MM.1S (cell line): ENCODE results near the gene COG5.
A peak's percentile ranks its signal among the peaks of the same experiment; 100 is the strongest.

Experiments used
- DNase-seq: peaks from one replicate; pipeline ENCODE4 v3.0.0-alpha.2; 2015
- H2AFZ ChIP-seq: fragments of 300-600 bp; sonication (generic); 2 replicates; pipeline ENCODE4 v1.6.0; 2016; ENCODE audit warnings: antibody characterized with exemption, low read length
- H3F3A ChIP-seq: fragments of 300-600 bp; sonication (generic); 2 replicates; pipeline ENCODE4 v1.6.1; 2016; ENCODE audit warnings: mild to moderate bottlenecking, antibody characterized with exemption, low read length, moderate library complexity, mixed read lengths; ENCODE audit not compliant: insufficient read depth
- H3K27ac ChIP-seq: fragments of 300-600 bp; sonication (generic); 2 replicates; pipeline ENCODE4 v1.5.1; 2016; ENCODE audit warnings: mild to moderate bottlenecking, low read length
- H3K27me3 ChIP-seq: fragments of 300-600 bp; sonication (generic); replicated peaks from 2 replicates; pipeline ENCODE4 v1.6.0; 2016; ENCODE audit warnings: low read length; ENCODE audit not compliant: insufficient read depth
- H3K36me3 ChIP-seq: fragments of 300-600 bp; sonication (generic); replicated peaks from 2 replicates; pipeline ENCODE4 v1.6.1; 2016; ENCODE audit warnings: mild to moderate bottlenecking, low read length, mixed read lengths; ENCODE audit not compliant: insufficient read depth
- H3K4me1 ChIP-seq: fragments of 300-600 bp; sonication (generic); 2 replicates; pipeline ENCODE4 v1.6.1; 2016; ENCODE audit warnings: low read length, mixed read lengths
- H3K4me2 ChIP-seq: fragments of 300-600 bp; sonication (generic); 2 replicates; pipeline ENCODE4 v1.6.0; 2016; ENCODE audit warnings: low read depth, low read length
- H3K4me3 ChIP-seq: fragments of 300-600 bp; sonication (generic); 2 replicates; pipeline ENCODE4 v1.5.1; 2016; ENCODE audit warnings: low read length, mixed read lengths
- H3K79me2 ChIP-seq: fragments of 300-600 bp; sonication (generic); 2 replicates; pipeline ENCODE4 v1.6.1; 2016; ENCODE audit warnings: mixed run types, low read length, mixed read lengths
- H3K9ac ChIP-seq: fragments of 300-600 bp; sonication (generic); 2 replicates; pipeline ENCODE4 v1.6.1; 2016; ENCODE audit warnings: low read length, mixed read lengths
- H3K9me2 ChIP-seq: fragments of 300-600 bp; sonication (generic); replicated peaks from 2 replicates; pipeline ENCODE4 v1.6.1; 2016; ENCODE audit warnings: mild to moderate bottlenecking, low read length, mixed read lengths; ENCODE audit not compliant: insufficient read depth
- H3K9me3 ChIP-seq: fragments of 300-600 bp; sonication (generic); replicated peaks from 2 replicates; pipeline ENCODE4 v1.6.1; 2016; ENCODE audit warnings: mild to moderate bottlenecking, low read length, mixed read lengths; ENCODE audit not compliant: insufficient read depth
- H4K20me1 ChIP-seq: fragments of 300-600 bp; sonication (generic); 2 replicates; pipeline ENCODE4 v1.6.1; 2016; ENCODE audit warnings: mild to moderate bottlenecking, low read length, moderate library complexity, mixed read lengths; ENCODE audit not compliant: insufficient read depth
- EZH2 ChIP-seq: fragments of 300-600 bp; sonication (generic); optimal IDR thresholded peaks from 2 replicates; pipeline ENCODE3; 2017; ENCODE audit warnings: low read depth, mild to moderate bottlenecking, antibody characterized with exemption, low read length, mixed read lengths
- EZH2phosphoT487 ChIP-seq: fragments of 300-600 bp; sonication (generic); IDR thresholded peaks from 2 replicates; pipeline ENCODE4 v1.6.1; 2018; ENCODE audit warnings: antibody characterized with exemption, low read length
- TF ChIP-seq, protein P1 (sequence below): fragments of 300-600 bp; sonication (generic); IDR thresholded peaks from 2 replicates; pipeline ENCODE4 v1.5.1; 2016; ENCODE audit warnings: antibody characterized with exemption, low read length, mixed read lengths

COG5 gene

DNA sequence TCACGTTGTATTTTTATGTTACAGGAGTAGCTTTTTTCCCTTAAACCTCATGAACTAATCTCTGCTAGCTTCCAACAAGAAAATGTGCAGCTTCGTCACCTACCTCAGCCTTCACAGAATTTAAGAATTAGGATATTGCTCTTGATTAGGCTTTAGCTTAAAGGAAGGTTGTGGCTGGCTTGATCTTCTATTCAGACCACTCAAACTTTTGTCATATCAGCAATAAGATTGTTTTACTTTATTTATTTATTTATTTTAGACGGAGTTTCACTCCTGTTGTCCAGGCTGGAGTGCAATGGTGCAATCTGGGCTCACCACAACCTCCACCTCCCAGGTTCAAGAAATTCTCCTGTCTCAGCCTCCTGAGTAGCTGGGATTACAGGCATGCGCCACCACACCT, 219.4 kb downstream of the COG5 start:
- no peak overlapping the region for H3K27ac ChIP-seq
- no peak overlapping the region for H3K4me3 ChIP-seq
- no peak for DNase-seq
- H2AFZ ChIP-seq = no peak overlapping the region
- H3K9me3 ChIP-seq = no peaks in the 10 kb centered on the region
- no peak overlapping the region for H3K4me2 ChIP-seq
- TF ChIP-seq, protein P1, sequence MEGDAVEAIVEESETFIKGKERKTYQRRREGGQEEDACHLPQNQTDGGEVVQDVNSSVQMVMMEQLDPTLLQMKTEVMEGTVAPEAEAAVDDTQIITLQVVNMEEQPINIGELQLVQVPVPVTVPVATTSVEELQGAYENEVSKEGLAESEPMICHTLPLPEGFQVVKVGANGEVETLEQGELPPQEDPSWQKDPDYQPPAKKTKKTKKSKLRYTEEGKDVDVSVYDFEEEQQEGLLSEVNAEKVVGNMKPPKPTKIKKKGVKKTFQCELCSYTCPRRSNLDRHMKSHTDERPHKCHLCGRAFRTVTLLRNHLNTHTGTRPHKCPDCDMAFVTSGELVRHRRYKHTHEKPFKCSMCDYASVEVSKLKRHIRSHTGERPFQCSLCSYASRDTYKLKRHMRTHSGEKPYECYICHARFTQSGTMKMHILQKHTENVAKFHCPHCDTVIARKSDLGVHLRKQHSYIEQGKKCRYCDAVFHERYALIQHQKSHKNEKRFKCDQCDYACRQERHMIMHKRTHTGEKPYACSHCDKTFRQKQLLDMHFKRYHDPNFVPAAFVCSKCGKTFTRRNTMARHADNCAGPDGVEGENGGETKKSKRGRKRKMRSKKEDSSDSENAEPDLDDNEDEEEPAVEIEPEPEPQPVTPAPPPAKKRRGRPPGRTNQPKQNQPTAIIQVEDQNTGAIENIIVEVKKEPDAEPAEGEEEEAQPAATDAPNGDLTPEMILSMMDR = no peak
- TF ChIP-seq EZH2phosphoT487 = no peak
- TF ChIP-seq EZH2 = no peak
- no peaks in the 10 kb centered on the region for H3K4me1 ChIP-seq
- H3K9me2 ChIP-seq = no peaks in the 10 kb centered on the region
- H3K27me3 ChIP-seq = no peaks in the 10 kb centered on the region
- H3K79me2 ChIP-seq = no peaks in the 10 kb centered on the region
- H3F3A ChIP-seq = no peaks in the 10 kb centered on the region
- H3K36me3 ChIP-seq = no peaks in the 10 kb centered on the region
- H4K20me1 ChIP-seq = no peaks in the 10 kb centered on the region
- H3K9ac ChIP-seq = no peak overlapping the region

DNA sequence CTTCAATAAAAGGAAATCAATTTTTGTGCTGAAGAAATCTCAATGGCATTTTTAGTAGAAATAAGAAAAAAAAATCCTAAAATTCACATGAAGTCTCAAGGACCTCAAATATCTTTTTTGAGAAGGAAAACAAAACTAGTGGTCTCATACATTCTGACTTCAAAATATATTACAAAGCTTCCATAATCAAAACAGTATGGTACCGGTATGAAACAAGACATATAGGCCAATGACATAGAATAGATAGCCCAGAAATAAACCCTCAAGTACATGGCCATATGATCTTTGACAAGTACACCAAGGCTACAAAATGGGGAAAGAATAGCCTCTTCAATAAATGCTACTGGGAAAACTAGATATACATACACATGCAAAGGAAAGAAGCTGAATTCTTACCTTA, 225.6 kb downstream of the COG5 start:
- no peak overlapping the region for H3K9ac ChIP-seq
- no peaks in the 10 kb centered on the region for H3K79me2 ChIP-seq
- no peak overlapping the region for H3K4me2 ChIP-seq
- H4K20me1 ChIP-seq = no peaks in the 10 kb centered on the region
- H3K4me1 ChIP-seq = no peaks in the 10 kb centered on the region
- H3K27me3 ChIP-seq = no peaks in the 10 kb centered on the region
- H2AFZ ChIP-seq = no peak overlapping the region
- no peak for TF ChIP-seq EZH2phosphoT487
- TF ChIP-seq, protein P1 = no peak
- TF ChIP-seq EZH2 = no peak
- H3F3A ChIP-seq = peaks cover 6% of the 10 kb centered on the region
- H3K36me3 ChIP-seq = no peaks in the 10 kb centered on the region
- no peak overlapping the region for H3K4me3 ChIP-seq
- no peaks in the 10 kb centered on the region for H3K9me2 ChIP-seq
- H3K9me3 ChIP-seq = no peaks in the 10 kb centered on the region
- DNase-seq = no peak
- no peak overlapping the region for H3K27ac ChIP-seq

DNA sequence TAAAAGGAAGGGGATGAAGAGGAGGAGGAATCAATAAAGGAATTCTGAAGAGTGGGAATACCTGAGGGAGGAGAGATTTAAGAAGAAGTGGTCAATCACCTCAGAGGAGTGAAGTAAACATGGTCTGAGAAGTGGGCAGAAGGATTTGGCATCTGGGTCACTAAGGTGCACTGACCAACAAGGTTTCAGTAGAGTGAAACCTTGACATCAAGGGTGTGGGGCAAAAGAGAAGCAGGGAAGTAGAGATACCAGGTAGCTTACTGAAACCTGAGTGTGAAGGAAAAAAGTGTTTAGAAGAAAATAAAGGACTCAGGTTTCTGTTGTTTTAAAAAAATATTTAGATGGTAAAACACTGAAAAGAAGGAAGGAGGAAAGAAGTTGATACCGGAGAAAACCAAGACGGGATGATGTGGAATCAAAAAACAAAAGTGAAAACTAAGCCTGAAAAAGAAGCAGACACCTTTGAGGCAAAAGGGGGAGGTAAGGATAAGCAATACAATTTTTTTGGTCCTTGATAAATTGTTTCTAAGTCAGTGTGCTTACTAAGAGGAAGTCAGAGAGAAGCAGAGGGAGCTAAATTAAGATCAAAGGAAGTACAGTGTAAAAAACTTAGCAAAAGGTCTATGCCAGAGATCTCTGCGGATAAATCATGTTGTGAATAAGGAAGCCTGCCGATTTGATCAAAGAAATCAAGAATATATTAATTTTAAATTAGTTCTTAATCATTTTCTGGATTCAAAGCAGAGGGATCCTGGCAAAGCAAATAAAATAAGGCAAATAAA, 231.0 kb downstream of the COG5 start:
- Histone ChIP-seq H3K4me3 (peak overlapping the region; percentile 49), H3K4me1 (no peaks in the 10 kb centered on the region), H3F3A (peaks cover 15% of the 10 kb centered on the region), H3K36me3 (no peaks in the 10 kb centered on the region), H3K9me2 (no peaks in the 10 kb centered on the region), H3K27ac (peak overlapping the region; percentile 65), H3K9ac (peak overlapping the region; percentile 44), H4K20me1 (no peaks in the 10 kb centered on the region), H3K9me3 (no peaks in the 10 kb centered on the region), H2AFZ (peak overlapping the region; percentile 32), H3K79me2 (no peaks in the 10 kb centered on the region), H3K27me3 (no peaks in the 10 kb centered on the region), H3K4me2 (peak overlapping the region; percentile 68)
- no peak for TF ChIP-seq EZH2phosphoT487
- TF ChIP-seq EZH2 = no peak
- TF ChIP-seq, protein P1 = no peak
- DNase-seq = peak; percentile 88
